Measurements from ENCODE around the gene FAM227B. TPM values are rescaled to one million over a fixed set of nuclear protein-coding genes. Genes with fewer than 3 reads are reported as not detected.

The FAM227B gene
- total and polyA plus RNA-seq, 2 of the 13 experiments (the other 11 are each of a cell fraction or from before 2014, with no cell fraction given): 1.9 to 2.6 TPM

- ChIA-PET CTCF (ENCODE audit: low intra/inter-chr PET ratio, low total read pairs) (no interaction called here), POLR2A (no interaction called here)
- in situ Hi-C loops (cut with HindIII; ENCODE audit: extremely low pct_ligation_motif_present, low pct_unique_long_range_greater_than_20kb) (no loop called here), intact Hi-C loops (cut with micrococcal nuclease; ENCODE audit: unreplicated experiment) (no loop called here)
- no peaks in the 10 kb centered on the region for H3K79me2 ChIP-seq (ENCODE audit: insufficient read depth, low read length)
- H3K4me3 ChIP-seq (replicated peaks in 1 of 3; ENCODE audit: insufficient read depth in 1 of 3, low read depth in 2 of 3, low read length in 3 of 3): no peak overlapping the region
- no peaks in the 10 kb centered on the region for H3K27me3 ChIP-seq (ENCODE audit: control insufficient read depth in 1 of 2, insufficient read depth in 2 of 2, low read length in 2 of 2)
- no peaks in the 10 kb centered on the region for H3K9me3 ChIP-seq (ENCODE audit: low read length)
- no peaks in the 10 kb centered on the region for H3K4me1 ChIP-seq (ENCODE audit: insufficient read depth, low read length)
- FAIRE-seq: no peak
- no peak for ATAC-seq
- no TSS peak for BruUV-seq (replicated peaks)
- H3K36me3 ChIP-seq (replicated peaks in 1 of 2; ENCODE audit: control insufficient read depth in 1 of 2, insufficient read depth in 2 of 2, low read length in 2 of 2): peaks cover under 1 to 1% of the 10 kb centered on the region in 2 experiments; a peak in 2 of 5 replicates
- H2AFZ ChIP-seq (ENCODE audit: low read length): no peak overlapping the region
- no peaks in the 10 kb centered on the region for H4K20me1 ChIP-seq (ENCODE audit: insufficient read depth, low read length)
- H3K9ac ChIP-seq (ENCODE audit: insufficient read depth, low read depth, low read length): no peak overlapping the region
- DNase-seq (ENCODE audit: low spot score): no peak
- no peak overlapping the region for H3K27ac ChIP-seq (ENCODE audit: extremely low read length, insufficient read depth, low read length)
- no peak overlapping the region for H3K4me2 ChIP-seq (ENCODE audit: low read depth, low read length)
- WGBS (ENCODE audit: low lambda C conversion rate): 100% methylated on average over 1 of the region's 1 CpG
- TF ChIP-seq MIER3 (CRISPR knock-in tag; IDR thresholded peaks at IDR 0.05; ENCODE audit: borderline replicate concordance) (no peak), TFDP1 (CRISPR knock-in tag; IDR thresholded peaks at IDR 0.05; ENCODE audit: borderline replicate concordance) (no peak), SMC3 (IDR thresholded peaks at IDR 0.05; ENCODE audit: low read length) (no peak), GTF2F1 (IDR thresholded peaks at IDR 0.05; ENCODE audit: low read length) (no peak), KLF13 (CRISPR knock-in tag; IDR thresholded peaks at IDR 0.05) (no peak), ZNF749 (CRISPR knock-in tag; IDR thresholded peaks at IDR 0.05; ENCODE audit: borderline replicate concordance) (no peak), ZBTB20 (CRISPR knock-in tag; IDR thresholded peaks at IDR 0.05; ENCODE audit: borderline replicate concordance, low read depth) (no peak), ETV5 (CRISPR knock-in tag; IDR thresholded peaks at IDR 0.05; ENCODE audit: borderline replicate concordance) (no peak), ZNF275 (CRISPR knock-in tag; IDR thresholded peaks at IDR 0.05; ENCODE audit: borderline replicate concordance) (no peak), RAD51 (IDR thresholded peaks at IDR 0.05; ENCODE audit: borderline replicate concordance) (no peak)
These were observed 305.9 kb downstream of the FAM227B start for GRCh38 chr15:49314716-49315115.

Measured in HepG2 (cell line).